Trophoblast cell (in vitro differentiated cells and primary cell): ENCODE data around the gene MCF2L2.

Experiments used
- DNase-seq, 2 donors: peaks; one replicate each; pipeline ENCODE4 v3.0.0-alpha.2; 2016
- H2AFZ ChIP-seq: 2 replicates; pipeline ENCODE4 v1.6.1; 2013; ENCODE audit warnings: low read length, moderate library complexity, mild to moderate bottlenecking; ENCODE audit not compliant: insufficient read depth, poor library complexity
- H2AK5ac ChIP-seq: 2 replicates; pipeline ENCODE4 v1.6.1; 2013; ENCODE audit warnings: mild to moderate bottlenecking, low read length
- H2BK120ac ChIP-seq: 2 replicates; pipeline ENCODE4 v1.6.1; 2013; ENCODE audit warnings: low read length, mild to moderate bottlenecking, moderate library complexity; ENCODE audit not compliant: insufficient read depth, poor library complexity
- H2BK12ac ChIP-seq: 2 replicates; pipeline ENCODE4 v1.6.1; 2013; ENCODE audit warnings: mild to moderate bottlenecking, low read length, moderate library complexity
- H2BK5ac ChIP-seq: 2 replicates; pipeline ENCODE4 v1.6.1; 2013; ENCODE audit warnings: low read length, low read depth, moderate library complexity, mild to moderate bottlenecking; ENCODE audit not compliant: poor library complexity
- H3K14ac ChIP-seq: 2 replicates; pipeline ENCODE4 v1.6.1; 2013; ENCODE audit warnings: mild to moderate bottlenecking, low read length
- H3K18ac ChIP-seq: 2 replicates; pipeline ENCODE4 v1.6.1; 2013; ENCODE audit warnings: mild to moderate bottlenecking, low read length
- H3K23ac ChIP-seq: 2 replicates; pipeline ENCODE4 v1.6.1; 2013; ENCODE audit warnings: low read length
- H3K27ac ChIP-seq: 2 replicates; pipeline ENCODE4 v1.5.1; 2013; ENCODE audit warnings: low read depth, mild to moderate bottlenecking, inconsistent platforms, low read length, moderate library complexity
- H3K27me3 ChIP-seq: 2 replicates; pipeline ENCODE4 v1.6.1; 2013; ENCODE audit warnings: inconsistent platforms, mild to moderate bottlenecking, low read length, moderate library complexity; ENCODE audit not compliant: insufficient read depth
- H3K36me3 ChIP-seq, 2 experiments: 1 replicate in 1 of 2; 2 replicates in 1 of 2; pipeline ENCODE4 v1.6.1; 2013; ENCODE audit warnings: low read length in 2 of 2, mild to moderate bottlenecking in 2 of 2, moderate library complexity in 1 of 2; ENCODE audit not compliant: insufficient read depth in 2 of 2, control insufficient read depth in 1 of 2
- H3K4ac ChIP-seq: 2 replicates; pipeline ENCODE4 v1.6.1; 2013; ENCODE audit warnings: low read depth, mild to moderate bottlenecking, low read length, moderate library complexity
- H3K4me1 ChIP-seq, 2 experiments: 1 replicate in 1 of 2; 2 replicates in 1 of 2; pipeline ENCODE4 v1.6.1; 2013; ENCODE audit warnings: low read length in 2 of 2, mild to moderate bottlenecking in 2 of 2, moderate library complexity in 1 of 2; ENCODE audit not compliant: insufficient read depth in 2 of 2, control insufficient read depth in 1 of 2
- H3K4me2 ChIP-seq: 2 replicates; pipeline ENCODE4 v1.6.1; 2013; ENCODE audit warnings: inconsistent platforms, mild to moderate bottlenecking, low read length, moderate library complexity
- H3K4me3 ChIP-seq: 2 replicates; pipeline ENCODE4 v1.5.1; 2013; ENCODE audit warnings: mild to moderate bottlenecking, low read depth, low read length, inconsistent platforms
- H3K79me1 ChIP-seq: one replicate; pipeline ENCODE4 v1.6.1; 2013; ENCODE audit warnings: low read length
- H3K79me2 ChIP-seq: 2 replicates; pipeline ENCODE4 v1.6.1; 2013; ENCODE audit warnings: low read length, mild to moderate bottlenecking; ENCODE audit not compliant: control insufficient read depth, insufficient read depth, poor library complexity
- H3K9ac ChIP-seq: 2 replicates; pipeline ENCODE4 v1.6.1; 2013; ENCODE audit warnings: mild to moderate bottlenecking, low read length
- H3K9me3 ChIP-seq: 2 replicates; pipeline ENCODE4 v1.6.1; 2013; ENCODE audit warnings: low read depth, mild to moderate bottlenecking, control low read depth, inconsistent platforms, low read length; ENCODE audit not compliant: insufficient read depth
- H4K12ac ChIP-seq: 2 replicates; pipeline ENCODE4 v1.6.1; 2013; ENCODE audit warnings: low read depth, mild to moderate bottlenecking, low read length, moderate library complexity
- H4K8ac ChIP-seq: 2 replicates; pipeline ENCODE4 v1.6.1; 2013; ENCODE audit warnings: low read depth, mild to moderate bottlenecking, low read length, moderate library complexity
- H4K91ac ChIP-seq: one replicate; pipeline ENCODE4 v1.6.1; 2013; ENCODE audit warnings: low read depth, mild to moderate bottlenecking, low read length, moderate library complexity
- WGBS: extraction: QIAGEN DNeasy Blood & Tissue Kit; methylation state at CpG from one replicate; pipeline ENCODE4 v1.1.7; 2013; ENCODE audit warnings: missing lambda C conversion rate; ENCODE audit not compliant: insufficient read length, insufficient coverage; ENCODE audit errors: extremely low coverage; 5-methylcytosine and 5-hydroxymethylcytosine counted together

The MCF2L2 gene

GRCh38 chr3:183378951-183379350 lies 49.5 kb downstream of the MCF2L2 start:
- DNase-seq = no peak
- Histone ChIP-seq H2AK5ac (no peak overlapping the region), H3K23ac (no peak overlapping the region), H3K27me3 (no peaks in the 10 kb centered on the region), H3K18ac (no peak overlapping the region), H3K9ac (no peak overlapping the region), H3K4me3 (no peak overlapping the region), H2BK120ac (no peak overlapping the region), H4K91ac (no peak overlapping the region), H3K79me2 (no peaks in the 10 kb centered on the region), H2BK12ac (no peak overlapping the region), H3K14ac (no peak overlapping the region), H3K27ac (no peak overlapping the region), H3K4me2 (no peak overlapping the region), H3K9me3 (no peaks in the 10 kb centered on the region), H4K8ac (no peak overlapping the region), H3K79me1 (peaks cover 4% of the 10 kb centered on the region), H4K12ac (no peak overlapping the region), H2BK5ac (no peak overlapping the region), H2AFZ (no peak overlapping the region), H3K36me3 (no peaks in the 10 kb centered on the region), H3K4ac (no peak overlapping the region), H3K4me1 (no peaks in the 10 kb centered on the region)
- WGBS = no CpG with 5 or more reads among the region's 3 CpGs

- H3K27me3 ChIP-seq = no peaks in the 10 kb centered on the region
- H3K79me1 ChIP-seq = peaks cover 4% of the 10 kb centered on the region
- H3K4ac ChIP-seq = no peak overlapping the region
- H3K4me3 ChIP-seq = no peak overlapping the region
- no CpG with 5 or more reads among the region's 12 CpGs for WGBS
- no peak overlapping the region for H3K14ac ChIP-seq
- no peaks in the 10 kb centered on the region for H3K79me2 ChIP-seq
- H2BK120ac ChIP-seq = no peak overlapping the region
- no peak overlapping the region for H4K8ac ChIP-seq
- no peak overlapping the region for H4K91ac ChIP-seq
- no peak overlapping the region for H2AFZ ChIP-seq
- no peak overlapping the region for H3K23ac ChIP-seq
- no peak overlapping the region for H3K9ac ChIP-seq
- H3K27ac ChIP-seq = no peak overlapping the region
- H2BK12ac ChIP-seq = no peak overlapping the region
- H2AK5ac ChIP-seq = no peak overlapping the region
- no peaks in the 10 kb centered on the region for H3K36me3 ChIP-seq
- no peak overlapping the region for H3K18ac ChIP-seq
- H4K12ac ChIP-seq = no peak overlapping the region
- H3K9me3 ChIP-seq = no peaks in the 10 kb centered on the region
- no peak overlapping the region for H2BK5ac ChIP-seq
- DNase-seq = no peak
- no peaks in the 10 kb centered on the region for H3K4me1 ChIP-seq
- no peak overlapping the region for H3K4me2 ChIP-seq
These were observed 49.9 kb downstream of the MCF2L2 start for GRCh38 chr3:183378545-183378944.

DNA sequence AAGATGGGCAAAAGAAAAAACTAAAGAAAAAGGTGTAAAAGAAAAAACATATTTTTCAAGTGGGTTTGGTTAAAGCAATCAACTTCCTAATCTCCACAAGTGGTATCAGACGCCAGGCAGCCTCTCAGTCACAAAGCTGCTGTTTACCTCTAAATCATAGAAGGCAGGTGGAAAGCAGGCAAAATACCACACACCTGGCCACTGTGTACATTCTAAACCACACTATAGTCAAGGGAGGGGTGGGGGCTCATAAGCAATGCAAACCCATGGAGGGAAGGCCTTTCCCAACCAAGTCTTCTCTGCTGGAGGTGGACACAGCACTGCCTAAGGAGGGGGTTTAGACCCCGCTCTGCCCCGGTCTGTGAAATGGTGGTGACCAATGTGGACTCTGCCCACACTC lies 50.4 kb downstream of the MCF2L2 start:
- Histone ChIP-seq H3K9me3 (no peaks in the 10 kb centered on the region), H3K27ac (no peak overlapping the region), H4K91ac (peak overlapping the region; percentile 14), H2AFZ (no peak overlapping the region), H3K4me1 (no peaks in the 10 kb centered on the region), H2BK120ac (no peak overlapping the region), H3K9ac (no peak overlapping the region), H2BK12ac (no peak overlapping the region), H3K14ac (peak overlapping the region; percentile 25), H3K4me3 (no peak overlapping the region), H4K8ac (no peak overlapping the region), H3K27me3 (no peaks in the 10 kb centered on the region), H3K79me1 (peaks cover 4% of the 10 kb centered on the region), H4K12ac (no peak overlapping the region), H3K23ac (peak overlapping the region; percentile 46), H3K79me2 (no peaks in the 10 kb centered on the region), H3K4ac (no peak overlapping the region), H3K36me3 (no peaks in the 10 kb centered on the region), H2AK5ac (no peak overlapping the region), H2BK5ac (no peak overlapping the region), H3K4me2 (no peak overlapping the region), H3K18ac (no peak overlapping the region)
- DNase-seq = no peak
- no CpG with 5 or more reads among the region's 3 CpGs for WGBS

DNA sequence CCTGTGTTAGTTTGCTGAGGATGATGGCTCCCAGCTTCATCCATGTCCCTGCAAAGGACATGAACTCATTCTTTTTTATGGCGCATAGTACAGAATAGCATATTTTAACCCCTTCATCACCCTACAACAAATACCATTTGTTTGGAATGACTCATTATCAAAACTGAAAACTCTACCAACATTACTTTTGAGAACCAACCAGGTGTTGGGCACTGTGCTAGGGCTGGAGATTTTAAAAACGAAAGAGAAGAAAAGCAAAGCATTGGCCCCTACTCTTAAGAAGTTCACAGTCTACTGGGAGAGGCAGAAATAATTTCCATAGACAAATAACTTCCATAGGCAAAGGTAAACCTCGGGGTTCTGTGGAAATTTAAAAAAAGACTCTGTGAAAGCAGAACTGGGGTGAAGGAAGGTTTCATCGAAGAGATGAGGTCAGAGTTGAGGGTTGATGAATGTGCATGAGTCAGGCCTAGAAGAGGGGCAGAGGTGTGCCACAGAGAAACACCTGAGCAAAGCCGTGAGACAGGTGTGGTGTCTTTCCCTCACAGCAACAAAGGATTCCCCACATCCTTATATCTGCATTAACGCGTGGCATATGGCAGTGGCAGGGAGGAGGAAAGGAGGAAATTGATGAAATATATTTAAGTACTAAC lies 51.0 kb downstream of the MCF2L2 start:
- Histone ChIP-seq H3K4ac (no peak overlapping the region), H3K79me1 (peaks cover 4% of the 10 kb centered on the region), H4K91ac (no peak overlapping the region), H3K4me2 (no peak overlapping the region), H3K14ac (no peak overlapping the region), H2AK5ac (no peak overlapping the region), H3K4me3 (no peak overlapping the region), H3K27ac (no peak overlapping the region), H3K23ac (no peak overlapping the region), H3K18ac (no peak overlapping the region), H3K79me2 (no peaks in the 10 kb centered on the region), H3K36me3 (no peaks in the 10 kb centered on the region), H4K12ac (no peak overlapping the region), H2AFZ (no peak overlapping the region), H3K9me3 (no peaks in the 10 kb centered on the region), H4K8ac (no peak overlapping the region), H2BK120ac (no peak overlapping the region), H3K9ac (no peak overlapping the region), H2BK5ac (no peak overlapping the region), H3K27me3 (no peaks in the 10 kb centered on the region), H2BK12ac (no peak overlapping the region), H3K4me1 (no peaks in the 10 kb centered on the region)
- no peak for DNase-seq
- WGBS = no CpG with 5 or more reads among the region's 7 CpGs
